ENCODE results near the gene DNM2.

DNM2 gene

GRCh38 chr19:10796653-10797052, 78.8 kb downstream of the DNM2 start:
- no peak for DNase-seq (ENCODE audit: low spot score)
- no peak for TF ChIP-seq CTCF (IDR thresholded peaks at IDR 0.05; ENCODE audit: extremely low read depth, insufficient read depth, missing control alignments)
- in situ Hi-C loops (cut with MboI; ENCODE audit: low pct_unique_long_range_greater_than_20kb, low sequenced_read_pairs, unreplicated experiment): no loop called here

- in situ Hi-C loops (cut with MboI; ENCODE audit: low pct_unique_long_range_greater_than_20kb, low sequenced_read_pairs, unreplicated experiment): no loop called here
- TF ChIP-seq CTCF (IDR thresholded peaks at IDR 0.05; ENCODE audit: extremely low read depth, insufficient read depth, missing control alignments): no peak
- no peak for DNase-seq (ENCODE audit: low spot score)
Measured at GRCh38 chr19:10797078-10797477, 79.2 kb downstream of the DNM2 start.

- DNase-seq (ENCODE audit: low spot score): peak; percentile 86
- in situ Hi-C loops (cut with MboI; ENCODE audit: low pct_unique_long_range_greater_than_20kb, low sequenced_read_pairs, unreplicated experiment): no loop called here
- no peak for TF ChIP-seq CTCF (IDR thresholded peaks at IDR 0.05; ENCODE audit: extremely low read depth, insufficient read depth, missing control alignments)
Measured at GRCh38 chr19:10797541-10798256, 79.8 kb downstream of the DNM2 start.

GRCh38 chr19:10800488-10800887, 82.6 kb downstream of the DNM2 start:
- in situ Hi-C loops (cut with MboI; ENCODE audit: low pct_unique_long_range_greater_than_20kb, low sequenced_read_pairs, unreplicated experiment): no loop called here
- no peak for TF ChIP-seq CTCF (IDR thresholded peaks at IDR 0.05; ENCODE audit: extremely low read depth, insufficient read depth, missing control alignments)
- DNase-seq (ENCODE audit: low spot score): no peak

GRCh38 chr19:10802479-10802878, 84.6 kb downstream of the DNM2 start:
- no peak for TF ChIP-seq CTCF (IDR thresholded peaks at IDR 0.05; ENCODE audit: extremely low read depth, insufficient read depth, missing control alignments)
- in situ Hi-C loops (cut with MboI; ENCODE audit: low pct_unique_long_range_greater_than_20kb, low sequenced_read_pairs, unreplicated experiment): no loop called here
- DNase-seq (ENCODE audit: low spot score): no peak

- in situ Hi-C loops (cut with MboI; ENCODE audit: low pct_unique_long_range_greater_than_20kb, low sequenced_read_pairs, unreplicated experiment): no loop called here
- TF ChIP-seq CTCF (IDR thresholded peaks at IDR 0.05; ENCODE audit: extremely low read depth, insufficient read depth, missing control alignments): no peak
- DNase-seq (ENCODE audit: low spot score): no peak
Measured at GRCh38 chr19:10803252-10803651, 85.4 kb downstream of the DNM2 start.

Data from GM13977 (cell line).